ENCODE measurements around the gene KLHL29. TPM values are rescaled to one million over a fixed set of nuclear protein-coding genes. Genes with fewer than 3 reads are reported as not detected.
A peak's percentile ranks its signal among the peaks of the same experiment; 100 is the strongest.

KLHL29 gene
- total RNA-seq, 1 experiment from 2014 or later: 7.7 TPM

DNA sequence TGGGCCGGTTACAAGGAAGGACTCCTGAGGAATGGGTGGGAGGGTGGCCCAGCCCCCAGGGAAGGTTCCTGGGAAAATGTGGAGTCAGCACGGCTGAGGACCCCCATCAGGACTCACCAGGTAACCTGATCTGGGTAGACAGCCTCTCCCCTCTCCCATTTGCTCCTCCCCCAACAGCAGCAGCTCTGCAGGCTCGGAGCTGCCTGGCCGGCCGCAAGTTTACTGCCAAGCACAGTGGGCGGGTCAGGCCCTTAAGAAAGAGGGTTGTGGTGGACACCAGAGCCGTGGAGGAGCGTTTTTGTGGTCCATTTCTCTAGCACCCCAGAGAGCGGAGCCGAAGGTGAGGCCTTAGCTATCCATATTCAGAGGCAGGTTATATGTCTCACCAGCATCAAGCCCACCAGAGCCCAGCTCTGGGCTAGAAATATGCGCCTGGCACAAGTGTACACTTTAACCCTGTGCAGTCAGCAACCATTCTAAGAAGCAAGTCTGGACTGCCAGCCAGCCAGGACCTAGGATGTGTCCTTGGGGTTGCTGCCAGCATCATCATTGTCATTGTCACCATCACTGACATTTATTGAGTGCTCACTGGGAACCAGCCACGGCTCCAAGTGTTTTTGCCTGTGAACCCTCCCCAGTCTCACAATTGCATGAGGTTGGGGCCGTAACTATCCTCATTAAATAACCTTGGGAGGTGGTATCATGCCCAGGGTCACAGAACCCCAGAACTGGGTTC, 190.1 kb downstream of the KLHL29 start:
- BruUV-seq (replicated peaks): no TSS peak

DNA sequence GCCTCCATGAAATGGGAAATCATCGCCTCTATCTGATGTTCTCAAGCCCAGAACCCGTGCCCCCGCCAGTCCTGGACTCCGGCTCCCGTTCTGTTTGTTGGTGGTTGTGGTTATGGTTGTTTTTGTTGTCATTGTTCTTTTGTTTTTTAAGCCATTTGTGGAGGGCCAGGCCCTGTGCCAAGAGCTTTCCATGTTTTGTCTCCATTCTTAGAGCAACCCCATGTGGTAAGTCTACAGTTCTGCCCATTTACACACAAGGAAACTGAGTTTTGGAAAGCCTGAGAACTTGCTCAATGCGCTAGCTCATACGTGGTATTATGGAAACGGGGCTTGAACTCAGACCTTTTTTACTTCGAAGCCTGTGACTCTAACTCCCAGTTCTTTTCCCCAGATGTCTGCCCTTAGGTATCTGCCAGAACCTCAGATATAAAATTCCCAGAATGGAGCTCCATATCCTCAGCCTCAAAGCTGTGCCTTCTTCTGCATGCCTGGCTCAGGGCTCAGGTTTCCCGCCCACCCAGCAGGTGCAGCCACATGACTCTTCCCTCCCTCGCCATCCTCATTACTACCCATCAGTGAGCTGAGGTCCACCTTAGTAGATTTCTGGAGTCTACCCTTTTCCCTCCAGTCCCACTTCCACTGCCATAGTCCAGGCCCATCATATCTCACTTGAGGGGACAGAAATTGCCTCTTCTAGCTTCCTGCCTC, 194.1 kb downstream of the KLHL29 start:
- no peak overlapping the region for H3K27ac ChIP-seq (ENCODE audit: low read length)
- H3K9me3 ChIP-seq (ENCODE audit: control insufficient read depth, insufficient read depth, low read depth, low read length): no peaks in the 10 kb centered on the region
- H3K4me1 ChIP-seq (ENCODE audit: control insufficient read depth, insufficient read depth, low read length): no peaks in the 10 kb centered on the region
- H3K27me3 ChIP-seq (ENCODE audit: control insufficient read depth, insufficient read depth, low read length): no peaks in the 10 kb centered on the region
- no peak for ATAC-seq
- no TSS peak for BruUV-seq (replicated peaks)
- no peak overlapping the region for H3K4me3 ChIP-seq (ENCODE audit: low read depth in 2 of 2, low read length in 2 of 2)
- in situ Hi-C loops (cut with HindIII; ENCODE audit: low pct_unique_long_range_greater_than_20kb, low sequenced_read_pairs): no loop called here
- CTCF ChIA-PET: no interaction called here
- H3K36me3 ChIP-seq (ENCODE audit: control insufficient read depth, insufficient read depth, low read length): no peaks in the 10 kb centered on the region
- DNase-seq (ENCODE audit: low read depth, low spot score): no peak
- TF ChIP-seq TCF7L2 (IDR thresholded peaks at IDR 0.05; ENCODE audit: low read depth, low read length): no peak
- TF ChIP-seq, protein P1, sequence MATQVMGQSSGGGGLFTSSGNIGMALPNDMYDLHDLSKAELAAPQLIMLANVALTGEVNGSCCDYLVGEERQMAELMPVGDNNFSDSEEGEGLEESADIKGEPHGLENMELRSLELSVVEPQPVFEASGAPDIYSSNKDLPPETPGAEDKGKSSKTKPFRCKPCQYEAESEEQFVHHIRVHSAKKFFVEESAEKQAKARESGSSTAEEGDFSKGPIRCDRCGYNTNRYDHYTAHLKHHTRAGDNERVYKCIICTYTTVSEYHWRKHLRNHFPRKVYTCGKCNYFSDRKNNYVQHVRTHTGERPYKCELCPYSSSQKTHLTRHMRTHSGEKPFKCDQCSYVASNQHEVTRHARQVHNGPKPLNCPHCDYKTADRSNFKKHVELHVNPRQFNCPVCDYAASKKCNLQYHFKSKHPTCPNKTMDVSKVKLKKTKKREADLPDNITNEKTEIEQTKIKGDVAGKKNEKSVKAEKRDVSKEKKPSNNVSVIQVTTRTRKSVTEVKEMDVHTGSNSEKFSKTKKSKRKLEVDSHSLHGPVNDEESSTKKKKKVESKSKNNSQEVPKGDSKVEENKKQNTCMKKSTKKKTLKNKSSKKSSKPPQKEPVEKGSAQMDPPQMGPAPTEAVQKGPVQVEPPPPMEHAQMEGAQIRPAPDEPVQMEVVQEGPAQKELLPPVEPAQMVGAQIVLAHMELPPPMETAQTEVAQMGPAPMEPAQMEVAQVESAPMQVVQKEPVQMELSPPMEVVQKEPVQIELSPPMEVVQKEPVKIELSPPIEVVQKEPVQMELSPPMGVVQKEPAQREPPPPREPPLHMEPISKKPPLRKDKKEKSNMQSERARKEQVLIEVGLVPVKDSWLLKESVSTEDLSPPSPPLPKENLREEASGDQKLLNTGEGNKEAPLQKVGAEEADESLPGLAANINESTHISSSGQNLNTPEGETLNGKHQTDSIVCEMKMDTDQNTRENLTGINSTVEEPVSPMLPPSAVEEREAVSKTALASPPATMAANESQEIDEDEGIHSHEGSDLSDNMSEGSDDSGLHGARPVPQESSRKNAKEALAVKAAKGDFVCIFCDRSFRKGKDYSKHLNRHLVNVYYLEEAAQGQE (IDR thresholded peaks at IDR 0.05; ENCODE audit: insufficient read depth in 1 of 2, low read depth in 2 of 2, low read length in 1 of 2): no peak
- no peak for TF ChIP-seq POLR2AphosphoS5 (IDR thresholded peaks at IDR 0.05; ENCODE audit: low read depth, low read length)
- TF ChIP-seq, protein P2, sequence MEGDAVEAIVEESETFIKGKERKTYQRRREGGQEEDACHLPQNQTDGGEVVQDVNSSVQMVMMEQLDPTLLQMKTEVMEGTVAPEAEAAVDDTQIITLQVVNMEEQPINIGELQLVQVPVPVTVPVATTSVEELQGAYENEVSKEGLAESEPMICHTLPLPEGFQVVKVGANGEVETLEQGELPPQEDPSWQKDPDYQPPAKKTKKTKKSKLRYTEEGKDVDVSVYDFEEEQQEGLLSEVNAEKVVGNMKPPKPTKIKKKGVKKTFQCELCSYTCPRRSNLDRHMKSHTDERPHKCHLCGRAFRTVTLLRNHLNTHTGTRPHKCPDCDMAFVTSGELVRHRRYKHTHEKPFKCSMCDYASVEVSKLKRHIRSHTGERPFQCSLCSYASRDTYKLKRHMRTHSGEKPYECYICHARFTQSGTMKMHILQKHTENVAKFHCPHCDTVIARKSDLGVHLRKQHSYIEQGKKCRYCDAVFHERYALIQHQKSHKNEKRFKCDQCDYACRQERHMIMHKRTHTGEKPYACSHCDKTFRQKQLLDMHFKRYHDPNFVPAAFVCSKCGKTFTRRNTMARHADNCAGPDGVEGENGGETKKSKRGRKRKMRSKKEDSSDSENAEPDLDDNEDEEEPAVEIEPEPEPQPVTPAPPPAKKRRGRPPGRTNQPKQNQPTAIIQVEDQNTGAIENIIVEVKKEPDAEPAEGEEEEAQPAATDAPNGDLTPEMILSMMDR (IDR thresholded peaks at IDR 0.05): no peak
- no peak for TF ChIP-seq SIN3A (IDR thresholded peaks at IDR 0.05; ENCODE audit: borderline replicate concordance, insufficient read depth, low read depth, low read length)
- POLR2A ChIA-PET: no interaction called here
- intact Hi-C loops (cut with micrococcal nuclease; ENCODE audit: unreplicated experiment): no loop called here

More for the DNA sequence above, 190.1 kb downstream of the KLHL29 start:
- Histone ChIP-seq H3K36me3 (ENCODE audit: control insufficient read depth, insufficient read depth, low read length) (no peaks in the 10 kb centered on the region), H3K9me3 (ENCODE audit: control insufficient read depth, insufficient read depth, low read depth, low read length) (no peaks in the 10 kb centered on the region), H3K4me3 (ENCODE audit: low read depth in 2 of 2, low read length in 2 of 2) (no peak overlapping the region), H3K27ac (ENCODE audit: low read length) (no peak overlapping the region), H3K27me3 (ENCODE audit: control insufficient read depth, insufficient read depth, low read length) (no peaks in the 10 kb centered on the region), H3K4me1 (ENCODE audit: control insufficient read depth, insufficient read depth, low read length) (no peaks in the 10 kb centered on the region)
- CTCF ChIA-PET: no interaction called here
- POLR2A ChIA-PET: no interaction called here
- DNase-seq (ENCODE audit: low read depth, low spot score) (no peak), ATAC-seq (0 out of 2 replicates have a peak, but pooled peaks have one; percentile 13)
- in situ Hi-C loops (cut with HindIII; ENCODE audit: low pct_unique_long_range_greater_than_20kb, low sequenced_read_pairs) (no loop called here), intact Hi-C loops (cut with micrococcal nuclease; ENCODE audit: unreplicated experiment) (no loop called here)
- TF ChIP-seq, protein P2 (IDR thresholded peaks at IDR 0.05): no peak
- TF ChIP-seq, protein P1 (IDR thresholded peaks at IDR 0.05; ENCODE audit: insufficient read depth in 1 of 2, low read depth in 2 of 2, low read length in 1 of 2): no peak
- TF ChIP-seq SIN3A (IDR thresholded peaks at IDR 0.05; ENCODE audit: borderline replicate concordance, insufficient read depth, low read depth, low read length): no peak

Measured in Panc1 (cell line).